CD4-positive, alpha-beta T cell treated with Interleukin-15 for 4 hours (primary cell): ENCODE measurements around the gene POLD4.

Experiments
- DNase-seq: peaks from one replicate; pipeline ENCODE4 v3.0.0-alpha.2; 2020; ENCODE audit warnings: low spot score

Gene POLD4

DNA sequence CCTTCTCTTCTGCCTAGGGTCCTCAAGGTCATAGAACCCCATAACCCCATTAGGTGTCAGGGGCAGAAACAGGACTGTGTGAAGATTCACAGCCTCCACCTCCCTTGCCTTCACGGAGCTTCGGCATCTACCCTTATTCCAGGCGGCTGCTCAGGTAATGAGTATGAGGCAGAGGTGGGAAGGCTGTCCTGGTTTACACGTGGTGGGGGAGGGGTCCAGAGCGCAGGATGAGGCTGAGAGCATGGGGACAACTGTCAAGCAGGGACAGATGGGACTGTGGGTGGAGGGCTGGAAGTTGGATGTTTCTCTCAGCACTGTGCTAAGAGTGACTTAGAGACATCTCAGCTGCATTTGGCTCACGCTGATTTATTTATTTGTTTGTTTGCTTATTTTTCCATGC lies 34.2 kb upstream of the POLD4 start:
- no peak for DNase-seq

DNA sequence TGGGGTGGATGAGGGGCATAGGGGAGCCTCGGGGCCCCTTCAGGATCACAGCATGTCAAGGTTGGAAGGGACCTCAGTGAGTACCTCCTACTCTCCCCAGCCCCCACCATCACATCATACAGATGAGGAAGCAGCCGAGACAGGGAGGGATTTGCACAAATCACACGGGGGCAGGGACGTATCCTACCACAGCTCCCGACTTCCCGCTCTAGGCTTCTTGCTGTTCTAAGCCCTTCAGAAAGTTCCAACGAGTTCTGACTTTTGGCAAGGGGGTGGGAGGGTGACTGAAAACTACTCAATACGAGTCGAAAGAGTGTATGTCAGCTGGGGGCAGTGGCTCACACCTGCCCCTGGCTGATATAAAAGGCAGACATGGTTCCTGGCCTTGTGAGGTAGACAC lies 33.7 kb upstream of the POLD4 start:
- no peak for DNase-seq

DNA sequence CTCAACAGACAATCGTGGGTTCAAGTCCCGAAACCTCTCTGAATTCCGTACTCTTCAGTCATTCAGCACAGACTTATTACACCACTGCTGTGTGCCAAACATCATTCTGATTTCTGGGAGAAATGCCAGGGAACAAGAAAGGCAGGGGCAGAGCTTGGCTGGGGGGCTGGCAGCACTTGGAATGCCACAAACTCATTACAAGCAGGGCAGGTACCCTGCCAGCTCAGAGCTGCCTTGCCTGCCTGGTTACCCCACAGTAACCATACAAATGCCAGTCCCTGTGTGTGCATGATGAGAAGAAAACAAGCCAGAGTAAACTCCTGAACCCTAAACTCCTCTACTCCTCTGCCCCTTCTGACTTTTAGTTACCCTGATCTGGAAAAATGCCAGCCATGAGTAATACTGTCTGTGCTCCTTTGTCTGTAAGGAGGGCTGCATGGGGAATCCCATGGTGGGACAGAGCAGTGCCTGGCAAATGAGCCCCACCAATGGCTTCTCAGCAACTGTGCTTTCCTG lies 31.6 kb upstream of the POLD4 start:
- no peak for DNase-seq

DNA sequence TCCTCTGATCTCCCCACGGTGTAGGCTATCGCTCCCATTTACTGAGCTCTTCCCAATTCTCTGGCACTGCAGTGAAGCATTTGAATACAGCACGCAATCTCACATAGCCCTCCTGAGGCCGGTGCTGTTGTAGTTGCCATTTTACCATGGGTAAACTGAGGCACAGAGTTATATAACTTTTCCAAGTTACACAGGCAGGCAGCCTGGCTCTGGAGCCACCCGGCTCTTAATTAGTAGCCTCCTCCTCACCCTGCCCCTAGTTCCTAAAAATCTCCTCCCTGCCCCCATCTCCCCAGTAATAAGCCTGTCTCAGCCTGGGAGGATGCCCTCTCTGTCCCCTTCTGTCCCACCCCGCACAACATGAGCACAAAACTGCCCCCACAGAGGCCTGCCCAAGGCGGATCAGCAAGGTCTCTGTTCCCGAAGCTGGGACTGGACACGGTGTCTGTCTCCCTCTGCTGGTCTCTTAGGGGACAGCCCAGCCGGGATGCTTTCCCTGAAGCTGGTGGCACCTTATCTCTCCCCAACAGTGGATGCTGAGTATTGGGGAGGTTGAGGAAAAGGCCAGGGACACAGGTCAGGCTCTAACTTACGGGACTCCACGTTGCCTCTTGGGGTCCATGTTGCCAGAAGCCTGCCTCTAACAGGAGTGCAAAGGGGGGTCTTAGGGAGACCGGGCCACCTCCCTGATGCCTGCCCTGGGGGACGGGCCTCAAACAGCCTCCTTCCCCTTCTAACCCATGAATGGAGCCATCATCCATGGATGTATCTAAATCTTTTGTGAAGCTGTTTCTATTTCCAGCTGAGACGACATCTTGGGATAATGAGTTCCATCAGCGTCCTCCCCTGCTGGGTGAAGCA lies 29.2 kb upstream of the POLD4 start:
- DNase-seq, result peak; percentile 88

DNA sequence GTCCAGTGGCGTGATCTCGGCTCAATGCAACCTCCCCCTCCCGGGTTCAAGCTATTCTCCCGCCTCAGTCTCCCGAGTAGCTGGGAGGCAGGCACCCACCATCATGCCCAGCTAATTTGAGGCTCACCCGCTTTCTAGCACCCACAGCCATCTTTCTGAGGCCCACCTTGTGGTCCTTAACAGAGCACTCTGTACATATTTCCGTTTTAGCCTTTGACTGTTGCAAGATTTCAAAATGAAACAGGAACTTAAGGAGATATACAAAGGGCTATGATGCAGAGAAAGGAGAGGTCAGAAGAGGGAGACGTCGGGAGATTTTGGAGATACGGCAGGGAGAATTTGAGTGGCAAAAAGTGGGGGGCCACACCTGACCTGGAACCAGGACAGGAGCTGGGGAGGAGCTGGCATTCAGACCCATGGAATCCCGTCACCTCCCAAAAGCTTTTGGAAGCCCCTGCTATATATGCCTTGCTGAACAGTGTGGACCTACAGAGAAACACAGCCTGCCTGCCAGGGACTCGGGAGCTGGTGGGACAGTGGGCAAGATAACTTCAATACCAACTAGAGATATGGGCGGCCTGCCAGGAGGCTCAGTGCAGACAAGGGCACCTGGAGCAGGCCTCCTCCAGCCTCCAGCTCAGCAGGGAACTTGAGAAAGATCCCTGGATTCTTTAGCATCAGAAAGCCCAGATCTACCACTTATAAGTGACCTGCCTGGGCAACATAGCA lies 28.1 kb upstream of the POLD4 start:
- no peak for DNase-seq

DNA sequence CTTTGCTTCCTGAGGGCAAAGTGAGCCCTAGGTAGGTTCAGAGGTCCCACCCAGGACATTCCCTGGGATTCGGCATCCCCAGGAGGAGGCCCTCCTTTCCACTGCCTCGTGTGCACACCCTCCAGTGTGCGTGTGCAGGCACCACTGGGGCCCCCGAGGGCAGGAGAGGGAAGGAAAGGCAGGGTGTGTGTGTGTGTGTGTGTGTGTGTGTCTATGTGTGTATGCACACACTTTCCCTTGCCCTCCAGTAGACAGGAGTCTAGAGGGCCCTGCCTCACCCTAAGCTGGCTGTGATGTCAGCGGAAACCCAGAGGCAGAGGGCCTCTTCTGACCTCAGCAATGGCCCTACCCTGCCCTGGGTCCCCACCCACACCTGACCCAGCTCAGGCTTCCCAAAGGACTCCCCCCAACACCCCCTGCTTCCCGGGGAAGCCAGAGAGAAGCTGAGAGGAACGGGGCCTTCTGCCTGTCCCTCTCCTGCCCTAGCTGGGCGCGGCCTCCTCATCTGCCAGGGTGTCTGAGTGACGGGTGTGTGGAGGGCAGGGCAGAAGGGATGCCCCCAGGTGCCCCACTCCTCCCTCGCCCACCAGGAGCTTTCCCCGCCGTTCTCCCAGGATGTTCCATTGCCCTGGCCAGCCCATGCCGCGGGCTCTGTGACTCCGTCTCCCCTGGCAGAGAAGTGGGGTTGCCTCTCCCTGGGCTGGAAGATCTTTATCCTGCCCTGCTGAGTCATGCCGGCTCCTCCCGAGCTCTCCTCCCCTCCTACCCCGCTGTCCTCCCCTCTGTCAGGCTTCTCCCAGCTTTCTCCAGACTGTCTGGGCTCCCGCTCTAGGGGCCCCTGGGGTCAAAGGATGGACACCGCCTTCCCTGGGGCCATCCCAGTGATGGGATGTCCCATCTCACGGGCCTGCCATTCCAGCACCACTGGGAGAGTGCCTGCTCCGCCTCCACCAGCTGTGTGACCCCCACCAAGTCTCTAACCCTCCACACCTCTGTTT lies 26.0 kb upstream of the POLD4 start:
- no peak for DNase-seq

DNA sequence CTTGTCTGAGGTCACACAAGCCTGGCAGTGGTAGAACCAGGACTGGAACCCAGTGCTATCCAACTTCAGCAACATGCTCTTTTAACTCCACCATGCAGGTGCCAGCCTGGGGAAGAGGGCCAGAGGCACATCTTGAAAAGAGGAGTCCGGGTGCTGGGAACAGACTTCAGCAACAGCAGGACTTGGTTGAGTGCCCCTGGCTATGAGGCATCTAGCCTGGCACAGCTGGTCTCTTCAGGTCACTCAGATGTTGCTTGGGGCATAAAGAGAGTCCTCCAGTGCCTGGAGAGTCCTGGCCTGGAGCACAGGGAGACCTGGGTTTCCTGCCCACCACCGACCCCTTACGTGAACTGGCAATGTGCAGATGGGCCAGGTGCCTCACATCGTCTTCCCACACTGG lies 25.2 kb upstream of the POLD4 start:
- no peak for DNase-seq

DNA sequence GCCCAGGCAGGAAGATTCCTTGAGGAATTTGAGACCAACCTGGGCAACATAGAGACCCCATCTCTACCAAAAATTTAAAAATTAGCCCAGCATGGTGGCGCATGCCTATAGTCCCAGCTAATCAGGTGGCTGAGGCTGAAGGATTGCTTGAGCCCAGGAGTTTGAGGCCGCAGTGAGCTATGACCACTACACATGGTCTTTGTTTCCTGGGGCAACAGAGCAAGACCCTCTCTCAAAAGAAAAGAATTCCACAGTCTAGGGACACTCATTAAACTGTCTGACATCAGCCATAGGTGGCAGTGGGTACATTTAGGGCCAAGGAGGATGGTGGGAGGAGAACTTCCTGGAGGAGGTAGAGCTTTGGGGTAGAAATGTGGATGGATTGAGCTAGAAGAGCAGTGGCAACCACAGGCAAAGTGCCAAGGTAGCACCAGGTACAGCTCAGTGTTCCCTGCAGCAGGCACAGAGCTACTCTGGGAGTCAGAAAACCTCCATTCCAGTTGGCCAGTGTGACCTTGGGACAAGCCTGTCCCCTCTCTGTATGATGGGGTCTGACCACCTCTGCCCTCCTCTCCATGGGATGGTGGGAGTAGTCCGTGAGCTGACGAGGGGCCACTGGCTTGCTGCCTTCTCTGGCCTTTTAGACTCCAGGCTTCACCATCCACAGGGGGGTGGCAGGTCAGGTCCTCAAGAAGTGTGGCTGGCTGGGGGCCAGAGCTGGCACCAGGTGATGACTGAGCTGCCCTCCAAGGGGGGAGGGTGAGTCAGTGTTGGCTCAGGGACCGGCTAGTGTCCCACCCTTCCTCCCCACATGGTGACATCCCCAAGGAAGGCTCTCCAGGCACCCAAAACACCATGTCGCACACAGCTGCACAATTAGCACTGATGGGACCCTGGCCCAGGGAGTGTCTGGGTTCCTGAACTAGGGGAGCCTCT lies 23.8 kb upstream of the POLD4 start:
- DNase-seq, result no peak

DNA sequence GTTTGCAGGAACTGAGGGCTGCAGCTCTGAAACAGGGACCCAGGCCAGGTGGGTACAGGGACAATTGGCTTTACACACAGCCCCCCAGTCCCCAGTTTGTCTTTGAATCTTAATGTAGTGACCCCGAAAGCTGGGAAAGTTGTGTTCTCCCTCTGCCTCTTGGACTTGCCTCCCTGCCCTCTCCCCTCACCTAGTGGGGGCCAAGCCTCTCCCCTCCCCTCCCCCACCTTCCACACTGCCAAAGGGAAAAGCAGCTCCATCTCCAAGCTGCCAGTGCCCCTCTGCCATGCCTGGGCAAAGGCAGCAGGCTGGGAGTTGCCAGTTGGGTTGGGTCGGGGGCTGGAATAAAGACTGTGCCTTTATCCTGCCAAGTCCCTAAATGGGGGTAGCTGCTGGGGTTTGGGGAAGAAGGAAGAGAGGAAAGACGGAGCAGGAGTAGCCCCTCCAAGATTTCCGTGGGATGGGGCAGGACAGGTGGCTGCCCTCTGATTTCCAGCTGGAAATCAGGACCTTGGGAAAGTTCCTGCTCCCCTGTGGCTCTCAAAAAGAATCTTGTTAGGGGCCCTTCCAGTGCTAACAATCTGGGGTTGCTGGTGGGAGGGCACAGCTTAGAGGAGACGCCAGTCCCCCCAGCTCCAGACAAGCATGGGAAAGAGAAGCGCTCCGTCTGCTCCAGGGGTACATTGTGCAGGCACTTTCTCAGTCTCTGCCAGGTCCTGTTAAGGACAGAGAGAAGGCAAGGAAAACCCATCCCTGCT lies 22.9 kb upstream of the POLD4 start:
- DNase-seq, result no peak

DNA sequence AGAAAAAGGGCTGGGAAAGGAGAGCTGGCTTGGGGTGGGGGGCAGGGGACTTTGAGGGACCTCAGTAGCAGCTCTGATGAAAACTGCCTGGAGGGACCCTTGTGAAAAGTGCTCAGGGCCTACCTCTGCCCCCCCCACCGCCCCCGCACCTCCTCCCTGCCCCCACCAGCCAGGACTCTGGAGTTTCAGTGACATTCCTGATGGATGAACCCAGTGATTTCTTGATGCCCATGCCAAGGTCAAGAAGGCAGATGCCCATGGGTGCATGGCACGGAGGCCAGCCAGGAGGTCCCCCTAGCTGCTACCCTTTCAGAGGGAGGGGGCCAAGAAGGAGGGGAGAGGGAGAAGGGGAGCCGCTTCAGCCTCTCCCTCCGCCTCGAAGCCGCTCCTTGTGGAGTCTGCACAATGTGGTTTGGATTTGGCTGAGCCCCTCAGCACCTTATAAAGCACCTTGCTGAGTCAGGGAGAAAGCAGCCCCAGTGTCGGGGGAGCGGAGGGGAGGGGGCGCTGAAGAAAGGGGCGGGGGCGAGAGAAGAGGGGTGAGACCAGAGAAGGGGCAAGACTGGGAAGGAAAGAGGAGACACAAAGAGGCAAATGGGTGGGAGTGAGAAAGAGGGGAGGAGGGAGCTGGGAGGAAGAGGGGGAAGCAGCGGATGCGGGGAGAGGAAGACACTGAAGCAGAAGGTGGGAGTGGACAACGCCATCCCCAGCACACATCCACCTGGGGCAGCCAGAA lies 22.1 kb upstream of the POLD4 start:
- DNase-seq, result no peak

DNA sequence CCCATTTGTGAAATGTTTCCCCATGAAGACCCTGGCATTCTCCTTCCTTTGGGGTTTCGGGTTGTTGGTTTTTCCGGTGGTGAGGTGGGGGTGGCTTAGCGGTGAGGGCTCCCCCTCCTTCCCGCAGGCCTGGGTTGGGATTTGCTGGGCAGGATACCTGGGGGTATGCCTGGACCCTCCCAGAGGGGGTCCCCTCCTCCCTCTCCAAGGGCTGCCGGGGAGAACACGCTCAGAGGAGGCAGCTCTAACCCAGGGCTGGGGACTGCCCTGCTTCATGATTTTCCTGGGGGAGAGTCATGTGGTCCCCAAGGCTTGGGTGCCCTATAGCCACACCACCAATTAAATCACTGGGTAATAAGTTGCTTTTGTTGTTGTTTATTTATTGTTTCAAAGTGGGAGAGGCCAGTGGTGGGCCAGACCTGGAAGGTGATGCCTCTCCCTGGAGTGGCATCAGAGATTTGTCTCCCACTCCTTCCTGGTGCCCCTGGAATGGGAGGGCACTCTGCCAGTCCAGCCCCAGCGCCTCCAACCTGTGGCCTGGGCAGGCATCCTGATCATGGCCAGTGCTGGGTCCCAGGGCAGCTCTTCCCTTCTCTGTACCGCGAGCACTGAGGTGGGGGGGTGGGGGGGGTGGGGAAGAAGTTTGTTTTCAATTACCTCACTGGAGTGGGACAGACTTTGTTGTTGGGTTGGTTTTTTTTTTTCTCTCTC lies 21.4 kb upstream of the POLD4 start:
- no peak for DNase-seq

DNA sequence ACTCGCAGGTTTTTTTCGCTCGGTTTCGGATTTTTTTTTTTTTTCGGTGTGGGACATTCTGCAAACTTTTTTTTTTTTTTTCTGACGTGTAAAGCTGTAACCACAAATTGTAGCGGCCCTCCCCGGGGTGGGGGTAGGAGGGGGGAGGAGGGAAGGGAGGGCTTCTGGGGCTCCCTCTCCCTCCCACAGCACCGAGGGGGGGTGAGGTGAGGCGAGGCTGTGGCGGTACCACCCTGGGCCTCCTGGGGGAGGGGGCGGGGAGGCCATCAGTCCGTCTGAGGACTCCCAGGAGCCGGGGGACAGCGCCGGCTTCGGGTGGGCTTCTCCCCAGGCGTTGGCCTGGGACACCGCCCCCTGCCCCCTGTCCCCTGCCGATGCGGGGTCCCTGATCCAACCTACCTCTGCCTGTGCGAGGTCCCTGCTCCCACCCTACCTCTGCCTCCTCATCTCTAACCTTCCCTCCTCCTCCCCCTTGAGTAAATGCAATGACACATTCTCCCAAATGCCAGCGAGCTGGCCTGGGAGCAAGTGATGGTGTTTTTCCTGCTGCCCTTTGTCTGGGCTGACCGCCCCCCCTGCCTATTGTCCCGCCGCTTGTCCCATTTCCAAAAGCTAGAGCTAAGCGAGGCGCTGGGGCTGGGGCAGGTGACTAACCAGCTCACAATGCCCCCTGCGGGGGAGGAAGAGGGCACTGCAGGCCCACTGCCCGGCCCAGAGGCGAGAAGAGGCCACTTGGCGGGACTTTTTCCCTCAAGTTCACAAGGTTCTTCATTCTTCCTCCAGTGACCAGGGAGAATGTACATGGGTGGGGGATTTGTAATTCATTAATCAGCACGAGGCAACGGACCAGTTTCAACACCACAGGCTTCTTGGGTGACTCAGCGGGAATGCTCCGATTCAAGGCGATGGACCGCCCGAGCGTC lies 20.6 kb upstream of the POLD4 start:
- peak; percentile 85 for DNase-seq

DNA sequence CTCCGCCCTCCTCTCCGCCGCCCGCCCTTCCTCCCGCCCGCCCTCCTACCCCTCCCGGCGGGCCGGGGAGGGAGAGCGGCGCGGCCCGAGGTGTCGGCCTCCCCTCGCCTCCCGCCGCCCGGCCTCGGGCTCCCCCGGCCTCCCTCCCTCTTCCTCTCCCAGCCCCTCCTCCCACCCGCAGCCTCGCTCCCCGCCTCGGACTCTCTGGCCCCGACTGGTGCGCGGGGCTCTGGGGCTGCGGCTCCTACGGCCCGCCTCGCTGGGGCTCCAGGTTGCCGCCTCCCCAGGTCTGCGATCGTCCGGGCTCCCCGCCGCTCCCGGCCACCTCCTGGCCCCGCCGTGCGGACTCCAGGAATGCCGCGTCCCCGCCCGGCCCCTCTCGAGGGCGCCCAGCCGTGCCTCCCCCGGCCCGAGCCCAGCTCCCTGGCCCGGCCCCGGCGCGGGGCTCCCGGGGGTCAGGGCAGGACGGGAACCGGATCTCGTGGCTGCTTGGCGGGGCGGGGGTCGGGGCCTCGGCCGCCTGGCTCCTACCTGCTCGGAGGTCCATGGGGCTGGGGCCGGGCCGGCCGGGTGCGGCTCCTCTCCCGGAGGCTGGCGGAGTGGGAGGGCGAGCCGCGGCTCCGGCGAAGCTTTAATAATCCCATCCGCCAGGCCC lies 19.8 kb upstream of the POLD4 start, which contains the start of gene CLCF1:
Gene CLCF1, minus strand, starts transcription at position 606 of the 655 bp plus-strand sequence. Its CDS starts 59 bp downstream, at position 547.
- no peak for DNase-seq

DNA sequence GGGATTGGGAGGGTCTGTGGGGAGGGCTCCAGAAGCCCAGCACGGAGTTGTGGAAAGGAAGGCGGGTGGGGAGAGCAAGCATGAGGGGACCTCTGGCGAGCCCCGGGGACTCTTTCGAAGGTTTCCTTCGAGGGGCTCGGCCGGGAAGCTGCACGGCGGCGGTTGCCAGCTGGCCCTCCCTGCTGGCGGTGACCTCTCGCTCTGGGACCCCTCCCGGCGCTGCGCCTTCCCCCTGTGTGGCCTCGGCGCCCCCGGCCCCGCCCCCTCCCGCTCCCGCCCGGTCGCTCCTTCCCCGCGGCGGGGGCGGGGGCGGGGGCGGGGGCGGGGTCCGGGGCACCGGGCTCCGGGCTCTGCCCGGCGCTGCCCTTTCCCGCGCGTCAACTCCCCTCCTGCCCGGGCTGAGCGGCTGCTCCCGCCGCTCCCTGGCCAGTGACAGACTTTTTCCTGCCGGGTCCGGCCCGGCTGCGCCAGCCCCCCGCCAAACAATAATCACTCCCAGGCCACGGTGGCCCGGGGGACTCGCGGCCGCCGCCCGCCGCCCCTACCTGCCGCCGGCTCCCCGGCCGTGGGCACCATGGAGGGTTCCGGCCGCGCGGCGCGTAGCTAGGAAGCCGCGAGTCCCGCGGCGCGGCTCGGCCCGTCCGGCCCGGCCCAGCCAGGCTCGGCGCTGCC lies 19.1 kb upstream of the POLD4 start:
- DNase-seq, result no peak

DNA sequence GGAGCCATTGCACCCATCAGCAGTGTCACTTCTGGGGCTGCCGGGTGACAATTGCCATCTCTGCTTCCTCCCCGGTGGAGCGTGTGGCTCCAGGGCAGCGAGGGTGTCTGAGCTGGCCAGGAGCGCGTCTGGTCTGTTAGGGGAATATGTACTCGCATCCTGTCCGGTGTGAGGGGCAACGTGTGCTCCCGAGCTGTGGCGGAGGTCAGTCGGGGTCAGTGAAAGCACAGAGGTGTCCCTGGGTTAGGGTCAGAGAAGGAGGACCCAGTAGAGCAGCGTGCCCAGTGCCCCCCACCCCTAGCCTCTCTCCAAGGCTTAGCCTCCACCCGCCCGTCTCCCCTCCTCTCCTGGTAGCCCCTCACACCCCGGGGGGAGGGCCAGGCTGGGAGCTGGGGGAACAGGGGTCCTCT lies 18.6 kb upstream of the POLD4 start:
- DNase-seq, result no peak

DNA sequence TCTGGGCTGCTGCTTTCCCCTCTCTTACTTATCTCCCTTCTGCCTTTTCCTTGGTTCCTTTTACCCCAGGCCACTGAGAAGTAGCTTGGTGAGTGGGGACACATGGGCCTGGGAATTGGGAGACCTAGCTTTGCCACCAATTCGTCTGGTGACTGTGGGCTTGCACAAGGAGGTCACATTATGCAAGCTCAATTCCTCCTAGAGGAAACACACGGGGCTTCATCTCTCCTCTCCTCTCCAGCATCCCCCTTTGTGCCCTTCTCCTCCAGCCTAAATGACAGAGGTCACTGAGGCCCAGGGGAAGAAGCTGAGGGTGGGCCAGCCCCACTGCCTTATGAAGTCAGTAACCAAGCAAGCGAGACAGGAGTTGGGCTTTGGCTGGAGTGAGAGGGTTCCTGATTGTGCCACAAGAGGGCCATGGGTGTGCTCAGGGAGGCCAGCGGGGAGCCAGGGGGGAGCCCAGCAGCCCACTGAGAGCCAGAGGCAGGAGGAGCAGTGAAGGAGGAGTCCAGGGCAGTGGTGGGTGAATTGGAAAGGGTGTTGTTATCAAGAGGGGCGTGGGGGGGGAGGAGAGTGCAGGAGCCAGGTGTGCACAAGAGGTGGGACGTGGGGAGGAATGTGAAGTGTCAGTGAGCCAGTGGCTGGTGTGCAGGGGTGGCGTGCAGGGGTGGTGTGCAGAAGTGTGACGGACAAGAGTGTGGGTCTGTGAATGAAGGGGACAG lies 18.0 kb upstream of the POLD4 start:
- DNase-seq, result peak; percentile 35
